Hepatic stellate cell (primary cell): ENCODE results near the gene TMEM183A.

Experiments used
- DNase-seq: peaks from one replicate; pipeline ENCODE4 v3.0.0; 2011; ENCODE audit warnings: low spot score

Gene TMEM183A

GRCh38 chr1:203045821-203046594 lies 38.8 kb downstream of the TMEM183A start:
- DNase-seq, result no peak

- peak; percentile 93 for DNase-seq
Observed at GRCh38 chr1:203046984-203047630, 39.9 kb downstream of the TMEM183A start.

GRCh38 chr1:203048086-203048485 lies 40.9 kb downstream of the TMEM183A start:
- DNase-seq, result no peak

GRCh38 chr1:203048555-203049051 lies 41.4 kb downstream of the TMEM183A start:
- DNase-seq, result no peak

- DNase-seq, result no peak
Observed at GRCh38 chr1:203049077-203049476, 41.9 kb downstream of the TMEM183A start.

- no peak for DNase-seq
Observed at GRCh38 chr1:203049576-203050180, 42.5 kb downstream of the TMEM183A start.

GRCh38 chr1:203050826-203051225 lies 43.7 kb downstream of the TMEM183A start:
- no peak for DNase-seq

- no peak for DNase-seq
Observed at GRCh38 chr1:203051841-203052324, 44.7 kb downstream of the TMEM183A start.

- no peak for DNase-seq
Observed at GRCh38 chr1:203052601-203053000, 45.4 kb downstream of the TMEM183A start.

- no peak for DNase-seq
Observed at GRCh38 chr1:203054184-203054583, 47.0 kb downstream of the TMEM183A start.

GRCh38 chr1:203054642-203055041 lies 47.5 kb downstream of the TMEM183A start:
- DNase-seq, result no peak

GRCh38 chr1:203055161-203055799 lies 48.1 kb downstream of the TMEM183A start:
- no peak for DNase-seq

- no peak for DNase-seq
Observed at GRCh38 chr1:203056012-203056411, 48.8 kb downstream of the TMEM183A start.

GRCh38 chr1:203056516-203056915 lies 49.3 kb downstream of the TMEM183A start:
- no peak for DNase-seq

GRCh38 chr1:203057911-203058675 lies 50.9 kb downstream of the TMEM183A start:
- DNase-seq, result no peak

GRCh38 chr1:203058676-203058935 lies 51.4 kb downstream of the TMEM183A start:
- DNase-seq, result no peak

- no peak for DNase-seq
Observed at GRCh38 chr1:203059485-203059884, 52.3 kb downstream of the TMEM183A start.

GRCh38 chr1:203060115-203060514 lies 52.9 kb downstream of the TMEM183A start:
- DNase-seq, result no peak

GRCh38 chr1:203063287-203063686 lies 56.1 kb downstream of the TMEM183A start:
- DNase-seq, result no peak

GRCh38 chr1:203065191-203065590 lies 58.0 kb downstream of the TMEM183A start:
- no peak for DNase-seq

GRCh38 chr1:203065986-203066385 lies 58.8 kb downstream of the TMEM183A start:
- no peak for DNase-seq

- DNase-seq, result no peak
Observed at GRCh38 chr1:203066965-203067364, 59.8 kb downstream of the TMEM183A start.
